Measurements from ENCODE around the gene ENC1.

ENC1 gene

DNA sequence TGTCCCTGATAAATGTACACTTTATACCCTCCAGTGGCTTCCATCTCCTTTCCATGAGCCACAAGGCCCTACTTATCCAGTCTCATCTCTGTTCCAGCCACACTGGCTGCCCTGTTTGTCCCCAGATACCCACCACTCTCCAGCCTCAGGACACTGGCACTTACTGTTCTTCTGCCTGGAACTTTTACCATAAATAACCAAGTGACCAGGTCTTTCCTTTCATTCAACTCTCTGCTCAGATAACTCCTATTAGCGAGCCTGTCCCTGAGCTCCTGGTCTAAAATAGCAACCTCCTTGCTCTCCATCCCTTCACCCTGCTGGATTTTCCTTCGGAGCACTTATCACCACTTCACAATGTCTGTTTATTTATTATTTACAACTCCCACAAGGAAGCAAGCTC lies 16.6 kb upstream of the ENC1 start:
- no peak for DNase-seq (ENCODE audit: low read depth in 2 of 2, low spot score in 1 of 2)

- DNase-seq (ENCODE audit: low read depth in 2 of 2, low spot score in 1 of 2) = no peak
Observed at GRCh38 chr5:74655716-74656115, 15.2 kb upstream of the ENC1 start.

- no peak for DNase-seq (ENCODE audit: low read depth in 2 of 2, low spot score in 1 of 2)
Observed at GRCh38 chr5:74655206-74655605, 14.7 kb upstream of the ENC1 start.

- DNase-seq (ENCODE audit: low read depth in 2 of 2, low spot score in 1 of 2) = no peak
Observed at GRCh38 chr5:74653991-74654390, 13.5 kb upstream of the ENC1 start.

- DNase-seq (ENCODE audit: low read depth in 2 of 2, low spot score in 1 of 2) = no peak
Observed at GRCh38 chr5:74652576-74652975, 12.0 kb upstream of the ENC1 start.

DNA sequence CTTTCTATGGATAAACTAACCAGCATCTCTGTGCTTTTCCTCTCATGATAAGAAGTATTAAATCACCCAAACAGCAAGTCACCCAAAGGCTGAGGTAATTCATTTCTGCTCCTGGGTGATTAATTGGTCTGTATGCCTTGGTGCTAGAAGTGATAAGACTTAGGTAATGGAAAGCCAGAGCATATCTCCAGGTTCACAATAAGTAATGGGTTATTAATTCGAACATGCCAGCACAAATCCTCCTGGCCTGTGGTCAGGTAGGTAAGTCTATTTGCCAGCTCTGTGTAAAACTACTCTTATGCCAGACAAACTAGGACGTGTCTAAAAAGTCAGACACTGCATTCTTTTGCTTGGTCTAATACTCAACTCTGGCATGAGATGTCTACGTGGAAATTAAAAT lies 11.2 kb upstream of the ENC1 start:
- DNase-seq (ENCODE audit: low read depth in 2 of 2, low spot score in 1 of 2) = no peak

DNA sequence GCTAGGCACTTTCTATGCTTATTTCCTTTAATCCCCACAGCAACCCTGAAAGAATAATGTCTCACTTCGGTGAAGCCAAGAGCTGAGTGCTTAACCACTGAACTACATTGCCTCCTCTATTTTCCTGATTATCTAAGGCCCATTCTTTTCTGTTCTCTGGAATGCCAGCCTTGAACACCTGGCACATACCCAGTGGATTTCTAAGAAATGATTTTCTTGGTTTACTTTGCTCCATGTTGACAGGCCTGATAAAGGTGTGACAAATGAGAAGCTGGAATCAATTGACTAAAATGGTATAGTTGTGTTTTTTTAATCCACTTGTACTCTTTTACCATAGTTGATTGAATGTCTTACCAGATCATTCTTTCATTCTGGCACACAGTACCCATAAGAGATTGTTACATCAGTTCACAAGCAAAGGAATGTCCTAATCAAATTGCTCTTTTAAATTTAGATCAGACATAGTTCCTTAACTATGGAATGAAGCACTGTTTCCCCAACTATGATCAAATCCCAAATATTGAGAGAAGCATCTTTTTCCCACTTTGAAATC lies 9.0 kb upstream of the ENC1 start:
- no peak for DNase-seq (ENCODE audit: low read depth in 2 of 2, low spot score in 1 of 2)

DNA sequence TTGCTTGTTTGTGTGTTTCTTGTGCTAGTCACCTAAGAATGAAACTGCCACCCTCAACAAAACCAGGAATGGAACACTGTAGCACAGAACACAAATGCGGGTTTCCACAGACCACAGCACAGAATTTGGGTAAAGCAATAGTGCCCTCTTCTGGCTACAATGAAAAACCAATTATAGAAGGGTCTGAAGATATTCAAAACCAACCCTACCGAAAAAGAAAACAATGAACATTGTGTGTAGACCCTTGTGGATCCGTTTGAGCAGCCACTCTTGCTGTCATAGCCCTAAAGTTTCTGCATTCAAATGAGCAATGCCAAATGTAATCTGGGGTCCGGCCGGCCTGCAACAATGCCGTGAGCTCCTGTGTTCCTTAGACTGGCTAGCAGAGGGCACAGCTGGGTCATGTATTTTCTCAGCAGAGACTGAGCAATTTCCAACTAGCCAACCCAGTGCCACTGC lies 8.3 kb upstream of the ENC1 start:
- DNase-seq (ENCODE audit: low read depth in 2 of 2, low spot score in 1 of 2) = no peak

DNA sequence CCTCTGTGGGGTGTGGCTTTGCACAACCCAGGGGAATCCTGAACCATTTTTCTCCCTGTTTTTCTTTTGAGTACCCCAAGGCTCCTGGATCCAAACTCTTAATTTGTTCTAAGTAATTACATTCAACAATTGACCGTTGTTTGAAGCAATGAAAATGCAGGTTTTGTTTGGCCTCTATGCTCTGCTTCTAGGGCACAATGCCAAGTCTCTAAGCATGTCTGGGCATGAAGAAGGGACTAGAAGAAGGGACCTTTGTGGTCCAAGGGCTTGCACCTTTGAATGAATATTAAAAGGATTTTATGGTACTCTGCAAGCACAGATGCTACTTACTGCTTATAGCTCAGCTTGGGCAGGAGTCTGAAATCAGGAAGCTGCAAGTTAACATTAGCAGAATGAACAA lies 6.6 kb upstream of the ENC1 start:
- DNase-seq (ENCODE audit: low read depth in 2 of 2, low spot score in 1 of 2) = no peak

- no peak for DNase-seq (ENCODE audit: low read depth in 2 of 2, low spot score in 1 of 2)
Observed at GRCh38 chr5:74643111-74643562, 2.6 kb upstream of the ENC1 start.

DNA sequence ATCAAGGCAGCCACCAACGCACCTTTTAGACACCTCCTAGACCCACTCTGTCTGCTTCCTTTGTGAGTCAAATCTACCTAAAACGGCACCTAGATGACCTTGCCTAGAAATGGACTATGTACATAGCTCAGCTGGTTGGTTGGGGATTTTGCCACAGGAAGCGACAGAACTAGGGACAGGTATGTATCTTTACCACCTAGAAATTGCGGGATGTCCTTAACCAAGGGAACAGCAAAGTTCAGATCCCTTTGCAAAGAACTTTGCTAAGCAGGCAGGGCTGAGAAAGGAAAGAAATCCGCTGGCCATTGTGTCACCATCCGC lies 2.0 kb upstream of the ENC1 start:
- DNase-seq (ENCODE audit: low read depth in 2 of 2, low spot score in 1 of 2) = no peak

DNA sequence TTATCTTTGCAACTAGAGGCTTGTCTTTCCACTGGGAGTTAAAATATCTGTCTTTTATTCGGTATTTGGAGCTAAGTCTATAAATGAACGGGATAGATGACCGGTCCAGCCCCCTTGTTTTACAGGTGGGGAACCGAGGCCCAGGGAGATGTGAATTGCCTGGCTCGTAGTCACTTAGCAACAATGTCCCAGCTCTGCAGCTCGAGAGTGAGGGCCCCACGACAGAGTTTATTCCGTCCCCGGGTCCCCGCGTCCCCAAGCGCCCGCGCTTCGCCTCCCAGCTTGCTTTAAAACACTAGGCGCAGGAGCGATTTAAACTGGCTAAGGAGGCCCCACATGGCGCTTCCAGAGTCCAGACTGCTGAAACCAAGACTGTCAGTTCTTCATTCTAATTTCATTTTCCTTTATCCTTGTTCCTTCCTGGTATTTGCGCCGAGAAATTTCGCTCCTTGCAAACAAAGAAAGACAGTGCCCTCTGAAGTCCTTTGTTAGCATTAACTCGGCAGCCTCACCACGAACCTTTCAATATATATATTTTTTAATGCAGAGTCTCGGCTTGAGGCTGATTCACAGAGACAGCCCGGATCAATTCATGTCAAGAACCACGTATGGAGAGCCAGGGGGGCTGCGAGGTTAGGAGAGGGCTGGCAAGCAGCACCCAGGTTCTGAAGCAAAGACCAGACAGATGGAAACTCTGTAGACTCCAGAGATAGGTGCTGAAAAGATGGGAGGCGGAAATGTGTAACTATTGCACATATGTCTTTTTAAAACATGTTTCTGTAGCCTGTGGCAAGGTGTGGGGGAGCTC lies 1.4 kb upstream of the ENC1 start:
- DNase-seq (ENCODE audit: low read depth in 2 of 2, low spot score in 1 of 2) = no peak

DNA sequence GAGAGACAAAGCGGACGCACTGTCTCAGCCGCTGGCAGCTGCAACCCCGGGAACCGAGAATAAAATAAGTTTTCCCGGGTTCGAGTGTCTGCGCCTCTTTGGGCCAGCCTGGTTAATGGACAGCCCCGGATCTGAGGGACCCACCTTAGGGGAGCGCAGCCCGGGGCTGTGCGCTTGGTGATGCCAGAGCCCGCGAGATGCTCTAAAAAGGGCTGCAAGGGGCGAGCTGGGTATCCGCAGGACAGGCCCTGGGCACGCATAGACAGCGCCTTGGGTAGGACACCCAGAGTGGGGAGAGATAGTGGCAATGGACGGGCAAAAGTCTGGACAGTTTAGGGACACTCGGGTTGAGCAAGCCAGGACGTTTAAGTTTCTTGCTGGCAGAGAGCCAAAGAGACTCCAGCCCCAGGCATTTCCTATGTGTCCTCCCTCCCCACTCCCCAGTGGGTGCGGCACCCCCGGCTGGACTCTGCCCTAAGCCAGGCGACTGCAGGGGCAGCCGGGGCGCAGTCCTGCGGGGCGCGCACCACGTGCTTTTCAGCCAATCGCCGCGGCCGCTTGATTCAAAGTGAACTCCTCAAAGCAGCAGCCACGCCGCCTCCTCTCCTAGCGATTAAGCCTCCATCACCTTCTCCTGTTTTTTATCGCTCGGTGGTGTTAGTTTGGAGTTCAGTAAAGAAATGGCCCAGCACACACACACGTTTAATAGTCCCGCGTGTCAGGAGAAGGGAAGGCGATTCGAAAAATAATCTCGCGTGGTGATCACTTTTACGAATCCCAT lies 616 bp upstream of the ENC1 start:
- no peak for DNase-seq (ENCODE audit: low read depth in 2 of 2, low spot score in 1 of 2)

- DNase-seq (ENCODE audit: low read depth in 2 of 2, low spot score in 1 of 2) = no peak
Observed at GRCh38 chr5:74639807-74640449, 600 bp downstream of the ENC1 start.

- DNase-seq (ENCODE audit: low read depth in 2 of 2, low spot score in 1 of 2) = no peak
Observed at GRCh38 chr5:74638970-74639806, 1.3 kb downstream of the ENC1 start.

- DNase-seq (ENCODE audit: low read depth in 2 of 2, low spot score in 1 of 2) = no peak
Observed at GRCh38 chr5:74638544-74638969, 2.0 kb downstream of the ENC1 start.

DNA sequence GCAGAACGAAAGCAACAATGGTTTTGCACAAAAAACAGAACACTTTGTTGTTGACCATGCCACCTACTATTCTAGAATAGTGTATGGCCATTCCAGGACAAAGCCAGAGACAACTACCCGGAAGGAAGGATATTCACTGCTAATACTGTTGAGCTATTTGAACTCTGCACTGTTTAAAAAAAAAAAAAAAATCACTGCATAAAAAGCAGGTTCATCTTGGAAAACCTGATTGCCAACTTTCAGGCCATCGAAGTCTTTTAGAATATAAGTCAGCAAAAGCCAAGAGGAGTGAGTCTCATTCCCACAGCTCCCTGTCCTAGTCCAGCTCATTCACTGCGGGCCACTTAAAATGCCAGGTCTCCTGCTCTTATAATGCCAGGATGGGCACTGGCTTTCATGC lies 4.0 kb downstream of the ENC1 start:
- DNase-seq (ENCODE audit: low read depth in 2 of 2, low spot score in 1 of 2) = no peak

DNA sequence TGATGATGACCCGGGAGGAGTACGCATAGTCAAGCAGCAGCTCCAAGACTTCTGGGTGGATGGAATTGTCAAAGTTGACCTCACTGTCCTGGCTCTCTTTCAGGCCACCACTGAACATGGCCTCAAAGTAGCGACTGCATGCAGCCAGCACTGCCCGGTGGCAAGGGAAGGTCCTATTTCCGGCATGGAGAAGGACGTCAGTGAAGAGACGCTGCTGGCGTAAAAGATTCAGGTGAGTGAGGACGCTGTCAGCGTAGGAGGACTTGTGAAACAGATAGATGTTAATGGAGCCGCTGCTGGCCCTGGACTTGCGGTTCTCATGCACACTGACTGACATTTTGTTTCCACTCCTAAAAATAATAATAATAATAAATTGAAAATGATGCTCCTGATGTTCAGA lies 4.4 kb downstream of the ENC1 start:
- no peak for DNase-seq (ENCODE audit: low read depth in 2 of 2, low spot score in 1 of 2)

- no peak for DNase-seq (ENCODE audit: low read depth in 2 of 2, low spot score in 1 of 2)
Observed at GRCh38 chr5:74634611-74635286, 5.8 kb downstream of the ENC1 start.

DNA sequence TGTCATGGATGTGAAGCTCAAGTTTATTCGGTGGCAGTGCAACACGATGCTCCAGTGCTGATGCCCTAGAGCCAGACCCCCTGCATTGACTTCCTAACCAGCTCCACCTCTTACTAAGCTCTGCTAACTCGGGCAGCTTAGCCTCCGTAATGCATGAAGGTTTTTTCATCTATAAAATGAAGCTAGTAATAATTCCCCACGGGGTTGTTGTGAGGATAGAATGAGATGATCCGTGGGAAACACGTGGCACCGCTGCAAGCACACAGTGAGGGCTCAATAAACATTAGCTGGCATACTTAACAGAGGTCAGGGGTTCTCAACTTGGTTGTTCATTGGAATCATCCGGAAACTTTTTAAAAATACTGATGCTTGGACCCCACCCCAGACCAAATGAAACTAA lies 6.8 kb downstream of the ENC1 start:
- DNase-seq (ENCODE audit: low read depth in 2 of 2, low spot score in 1 of 2) = no peak
